ENCODE measurements around the gene EZR.

DNA sequence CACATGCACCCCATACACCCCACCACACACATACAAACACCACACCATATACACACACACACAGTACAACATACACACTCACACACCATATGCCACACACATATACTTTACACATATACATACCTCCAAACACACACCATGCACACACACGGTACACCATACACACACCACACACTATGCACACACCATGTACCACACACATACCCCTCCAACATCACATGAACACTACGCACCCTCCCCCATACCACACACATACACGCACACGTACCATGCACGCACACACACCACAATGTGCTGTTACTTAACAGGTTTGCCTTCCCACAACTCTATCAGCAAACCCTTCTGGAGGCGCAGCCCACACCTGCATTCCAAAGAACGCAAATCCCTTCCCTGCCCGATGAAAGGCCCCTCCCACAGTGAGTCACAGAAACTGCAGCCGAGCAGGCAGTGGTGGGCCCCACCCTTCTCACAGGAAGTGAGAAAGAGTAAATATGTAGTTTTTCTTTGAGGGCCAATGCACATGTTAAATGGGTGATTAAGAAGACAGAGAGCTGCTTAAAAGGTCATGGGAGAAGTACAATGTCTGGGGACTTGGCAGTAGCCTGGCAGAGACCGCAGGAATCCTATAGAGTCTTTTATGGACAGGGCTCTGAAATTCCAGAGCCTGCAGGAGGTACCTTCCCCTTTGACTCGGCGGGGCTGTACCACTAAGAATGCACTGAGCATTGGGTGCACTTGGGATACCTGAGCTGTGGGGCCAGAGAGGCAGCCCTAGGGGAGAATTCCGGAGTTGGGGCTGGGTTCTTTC lies 34.1 kb upstream of the EZR start:
- TF ChIP-seq, protein P1, sequence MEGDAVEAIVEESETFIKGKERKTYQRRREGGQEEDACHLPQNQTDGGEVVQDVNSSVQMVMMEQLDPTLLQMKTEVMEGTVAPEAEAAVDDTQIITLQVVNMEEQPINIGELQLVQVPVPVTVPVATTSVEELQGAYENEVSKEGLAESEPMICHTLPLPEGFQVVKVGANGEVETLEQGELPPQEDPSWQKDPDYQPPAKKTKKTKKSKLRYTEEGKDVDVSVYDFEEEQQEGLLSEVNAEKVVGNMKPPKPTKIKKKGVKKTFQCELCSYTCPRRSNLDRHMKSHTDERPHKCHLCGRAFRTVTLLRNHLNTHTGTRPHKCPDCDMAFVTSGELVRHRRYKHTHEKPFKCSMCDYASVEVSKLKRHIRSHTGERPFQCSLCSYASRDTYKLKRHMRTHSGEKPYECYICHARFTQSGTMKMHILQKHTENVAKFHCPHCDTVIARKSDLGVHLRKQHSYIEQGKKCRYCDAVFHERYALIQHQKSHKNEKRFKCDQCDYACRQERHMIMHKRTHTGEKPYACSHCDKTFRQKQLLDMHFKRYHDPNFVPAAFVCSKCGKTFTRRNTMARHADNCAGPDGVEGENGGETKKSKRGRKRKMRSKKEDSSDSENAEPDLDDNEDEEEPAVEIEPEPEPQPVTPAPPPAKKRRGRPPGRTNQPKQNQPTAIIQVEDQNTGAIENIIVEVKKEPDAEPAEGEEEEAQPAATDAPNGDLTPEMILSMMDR (IDR thresholded peaks at IDR 0.05; ENCODE audit: low read length), result no peak
- no peak for TF ChIP-seq EZH2 (IDR thresholded peaks at IDR 0.05; ENCODE audit: borderline replicate concordance, low read length)
